Neural progenitor cell (in vitro differentiated cells): ENCODE results near the gene PARP3. TPM values are rescaled to one million over a fixed set of nuclear protein-coding genes. Genes with fewer than 3 reads are reported as not detected.
A peak's percentile ranks its signal among the peaks of the same experiment; 100 is the strongest.

ENCODE experiments used
- DNase-seq: peaks from one replicate; pipeline ENCODE4 v3.0.0-alpha.2; 2016; ENCODE audit warnings: low spot score
- H2AFZ ChIP-seq: fragments of 200-600 bp; sonication (generic); replicated peaks from 2 replicates; pipeline ENCODE4 v1.6.1; 2016; ENCODE audit warnings: antibody characterized with exemption
- H3F3A ChIP-seq: fragments of 200-600 bp; sonication (generic); 2 replicates; pipeline ENCODE4 v1.6.1; 2016; ENCODE audit warnings: antibody characterized with exemption, low read depth
- H3K27ac ChIP-seq: fragments of 200-600 bp; sonication (generic); 2 replicates; pipeline ENCODE4 v1.5.1; 2016; ENCODE audit warnings: mild to moderate bottlenecking
- H3K27me3 ChIP-seq: fragments of 200-600 bp; sonication (generic); 2 replicates; pipeline ENCODE4 v1.6.1; 2016; ENCODE audit warnings: mild to moderate bottlenecking, moderate library complexity
- H3K36me3 ChIP-seq: fragments of 200-600 bp; sonication (generic); 2 replicates; pipeline ENCODE4 v1.5.1; 2016
- H3K4me1 ChIP-seq: fragments of 200-600 bp; sonication (generic); 2 replicates; pipeline ENCODE4 v1.6.1; 2016; ENCODE audit warnings: mixed run types
- H3K4me2 ChIP-seq: fragments of 200-600 bp; sonication (generic); 2 replicates; pipeline ENCODE4 v1.6.1; 2016
- H3K4me3 ChIP-seq: fragments of 200-600 bp; sonication (generic); 2 replicates; pipeline ENCODE4 v1.5.1; 2016
- H3K79me2 ChIP-seq: fragments of 200-600 bp; sonication (generic); 2 replicates; pipeline ENCODE4 v1.6.1; 2016; ENCODE audit warnings: low read depth
- H3K9ac ChIP-seq: fragments of 200-600 bp; sonication (generic); 2 replicates; pipeline ENCODE4 v1.6.1; 2016
- H3K9me3 ChIP-seq: fragments of 200-600 bp; sonication (generic); 2 replicates; pipeline ENCODE4 v1.5.1; 2016; ENCODE audit warnings: low read depth
- H4K20me1 ChIP-seq: fragments of 200-600 bp; sonication (generic); 2 replicates; pipeline ENCODE4 v1.6.1; 2016; ENCODE audit warnings: low read depth
- H3K27ac Mint-ChIP-seq: 3 replicates; pipeline ENCODE4 v1.8.0; 2021; ENCODE audit warnings: mixed read lengths
- H3K27me3 Mint-ChIP-seq: 2 replicates; pipeline ENCODE4 v1.8.0; 2022; ENCODE audit warnings: low read depth, mild to moderate bottlenecking, inconsistent platforms, moderate library complexity, mixed read lengths; ENCODE audit not compliant: insufficient read depth
- H3K36me3 Mint-ChIP-seq: 3 replicates; pipeline ENCODE4 v1.8.0; 2021; ENCODE audit warnings: mixed read lengths
- H3K4me1 Mint-ChIP-seq: 3 replicates; pipeline ENCODE4 v1.8.0; 2021; ENCODE audit warnings: mixed read lengths
- H3K4me3 Mint-ChIP-seq: 3 replicates; pipeline ENCODE4 v1.8.0; 2021; ENCODE audit warnings: mild to moderate bottlenecking, moderate library complexity, mixed read lengths
- H3K9me3 Mint-ChIP-seq: 3 replicates; pipeline ENCODE4 v1.8.0; 2020; ENCODE audit warnings: mixed read lengths
- CTCF ChIP-seq: fragments of 200-600 bp; sonication (generic); IDR thresholded peaks from 2 replicates; pipeline ENCODE4 v1.5.1; 2017; ENCODE audit warnings: antibody characterized with exemption, mild to moderate bottlenecking
- EZH2 ChIP-seq: fragments of 200-600 bp; sonication (generic); IDR thresholded peaks from 2 replicates; pipeline ENCODE4 v1.6.1; 2017; ENCODE audit warnings: antibody characterized with exemption, mild to moderate bottlenecking, moderate library complexity
- EZH2phosphoT487 ChIP-seq: fragments of 200-600 bp; sonication (generic); IDR thresholded peaks from 2 replicates; pipeline ENCODE4 v1.6.1; 2017; ENCODE audit warnings: antibody characterized with exemption
- total RNA-seq: library from RNA; depleted of rRNA; stranded (reverse); fragments of >200 nt; gene quantifications from 2 replicates; pipeline ENCODE4 v1.2.3, GENCODE V29; 2015; ENCODE audit warnings: low replicate concordance

Gene PARP3
- total RNA-seq, 1 donor from 2014 or later = 3.9 TPM

GRCh38 chr3:51960386-51960785 is 18.2 kb downstream of the PARP3 start:
- H3K27ac Mint-ChIP-seq = no peak overlapping the region
- Histone ChIP-seq H3K9ac (no peak overlapping the region), H3K9me3 (no peaks in the 10 kb centered on the region), H3K27me3 (peaks cover 49% of the 10 kb centered on the region), H3K4me2 (no peak overlapping the region), H4K20me1 (peaks cover 63% of the 10 kb centered on the region), H3K27ac (no peak overlapping the region), H3K4me3 (no peak overlapping the region), H3F3A (peaks cover 36% of the 10 kb centered on the region), H3K4me1 (peaks cover 41% of the 10 kb centered on the region), H2AFZ (no peak overlapping the region), H3K79me2 (no peaks in the 10 kb centered on the region), H3K36me3 (no peaks in the 10 kb centered on the region)
- H3K36me3 Mint-ChIP-seq = peaks cover 7% of the 10 kb centered on the region
- no peak for DNase-seq
- H3K4me1 Mint-ChIP-seq = peaks cover 36% of the 10 kb centered on the region
- H3K9me3 Mint-ChIP-seq = no peaks in the 10 kb centered on the region
- peaks cover 16% of the 10 kb centered on the region for H3K27me3 Mint-ChIP-seq
- no peak overlapping the region for H3K4me3 Mint-ChIP-seq
- no peak for TF ChIP-seq EZH2
- no peak for TF ChIP-seq CTCF
- TF ChIP-seq EZH2phosphoT487 = no peak

DNA sequence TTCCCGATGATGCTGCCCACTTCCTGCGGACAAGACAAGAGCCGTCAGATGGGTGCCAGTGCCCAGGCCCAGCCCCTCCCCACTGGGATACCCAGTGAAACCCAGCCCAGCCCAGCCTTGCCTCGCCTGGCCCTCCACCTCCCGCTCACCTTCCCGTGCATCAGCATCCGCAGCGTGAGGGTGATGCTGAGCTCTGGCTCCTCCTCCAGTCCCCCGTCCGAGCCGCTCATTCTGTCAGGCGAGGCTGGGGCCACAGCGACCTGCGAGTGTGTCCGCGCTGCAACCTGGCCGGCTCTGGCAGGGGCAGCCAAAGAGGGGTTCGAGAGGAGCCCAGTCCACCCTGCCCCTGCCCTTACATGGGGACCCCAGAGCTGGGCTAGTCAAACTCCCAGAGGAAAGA is 18.8 kb downstream of the PARP3 start:
- Histone ChIP-seq H3K9me3 (no peaks in the 10 kb centered on the region), H4K20me1 (peaks cover 68% of the 10 kb centered on the region), H3K79me2 (no peaks in the 10 kb centered on the region), H3K4me3 (no peak overlapping the region), H3K9ac (no peak overlapping the region), H3K27ac (no peak overlapping the region), H3F3A (peaks cover 35% of the 10 kb centered on the region), H3K4me2 (no peak overlapping the region), H3K36me3 (no peaks in the 10 kb centered on the region), H3K4me1 (peaks cover 47% of the 10 kb centered on the region), H2AFZ (no peak overlapping the region), H3K27me3 (peaks cover 43% of the 10 kb centered on the region)
- H3K36me3 Mint-ChIP-seq = peaks cover 8% of the 10 kb centered on the region
- DNase-seq = no peak
- TF ChIP-seq EZH2phosphoT487 = no peak
- TF ChIP-seq EZH2 = no peak
- no peak for TF ChIP-seq CTCF
- no peaks in the 10 kb centered on the region for H3K9me3 Mint-ChIP-seq
- no peak overlapping the region for H3K4me3 Mint-ChIP-seq
- no peak overlapping the region for H3K27ac Mint-ChIP-seq
- peaks cover 42% of the 10 kb centered on the region for H3K4me1 Mint-ChIP-seq
- H3K27me3 Mint-ChIP-seq = peaks cover 16% of the 10 kb centered on the region

GRCh38 chr3:51961602-51962569 is 19.7 kb downstream of the PARP3 start:
- Histone ChIP-seq H3K4me2 (peak overlapping the region; percentile 27), H3K9me3 (no peaks in the 10 kb centered on the region), H3F3A (peaks cover 27% of the 10 kb centered on the region), H3K27me3 (peaks cover 34% of the 10 kb centered on the region), H3K9ac (no peak overlapping the region), H3K27ac (no peak overlapping the region), H3K79me2 (no peaks in the 10 kb centered on the region), H2AFZ (no peak overlapping the region), H4K20me1 (peaks cover 72% of the 10 kb centered on the region), H3K36me3 (no peaks in the 10 kb centered on the region), H3K4me1 (peaks cover 47% of the 10 kb centered on the region), H3K4me3 (no peak overlapping the region)
- Mint-ChIP-seq H3K36me3 (peaks cover 8% of the 10 kb centered on the region), H3K9me3 (no peaks in the 10 kb centered on the region), H3K4me3 (no peak overlapping the region), H3K27ac (peak overlapping the region; percentile 72), H3K27me3 (peaks cover 16% of the 10 kb centered on the region), H3K4me1 (peaks cover 44% of the 10 kb centered on the region)
- peak; percentile 41 for DNase-seq
- TF ChIP-seq EZH2phosphoT487 (no peak), CTCF (no peak), EZH2 (no peak)
